ENCODE results near the gene LMO7. TPM values are rescaled to one million over a fixed set of nuclear protein-coding genes. Genes with fewer than 3 reads are reported as not detected.

The LMO7 gene
- total RNA-seq, 1 experiment from 2014 or later = 11.8 TPM

DNA sequence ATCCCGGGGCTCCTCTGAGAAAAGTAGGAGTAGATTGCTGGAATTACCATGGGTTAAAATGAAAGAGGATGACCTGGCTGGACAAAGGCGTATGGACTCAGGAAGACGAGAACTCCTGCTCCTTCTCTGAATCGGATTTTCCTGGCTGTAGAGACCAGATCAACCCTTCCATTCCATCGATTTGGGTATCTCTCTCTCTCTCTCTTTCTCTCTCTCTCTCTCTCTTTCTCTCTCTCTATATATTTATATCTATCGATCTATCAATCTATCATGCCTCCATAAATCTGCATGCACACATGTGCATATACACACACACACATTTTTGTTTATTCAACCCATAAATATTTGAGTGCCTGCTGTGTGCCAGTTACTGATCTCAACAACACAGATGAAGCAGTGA is 234.9 kb downstream of the LMO7 start:
- Histone ChIP-seq H3K27me3 (ENCODE audit: control insufficient read depth, insufficient read depth, low read length) (no peaks in the 10 kb centered on the region), H3K4me1 (ENCODE audit: control insufficient read depth, insufficient read depth, low read length) (peaks cover under 1% of the 10 kb centered on the region; the same call in 1 of the 2 replicates), H3K9me3 (ENCODE audit: control insufficient read depth, insufficient read depth, low read depth, low read length) (no peaks in the 10 kb centered on the region), H3K27ac (ENCODE audit: low read length) (no peak overlapping the region), H3K4me3 (ENCODE audit: low read depth in 2 of 2, low read length in 2 of 2) (peak overlapping the region; percentile 44 to 65), H3K36me3 (ENCODE audit: control insufficient read depth, insufficient read depth, low read length) (no peaks in the 10 kb centered on the region)
- intact Hi-C loops (cut with micrococcal nuclease; ENCODE audit: unreplicated experiment) (loop anchor here (2.0 to 5.0 kb wide), 2 partner anchors 176 to 1031 kb away; no protein-coding TSS in a partner anchor), in situ Hi-C loops (cut with HindIII; ENCODE audit: low pct_unique_long_range_greater_than_20kb, low sequenced_read_pairs) (no loop called here)
- POLR2A ChIA-PET = no interaction called here
- no TSS peak for BruUV-seq (replicated peaks)
- TF ChIP-seq TCF7L2 (IDR thresholded peaks at IDR 0.05; ENCODE audit: low read depth, low read length) (no peak), POLR2AphosphoS5 (IDR thresholded peaks at IDR 0.05; ENCODE audit: low read depth, low read length) (no peak), SIN3A (IDR thresholded peaks at IDR 0.05; ENCODE audit: borderline replicate concordance, insufficient read depth, low read depth, low read length) (no peak)
- TF ChIP-seq, protein P1, sequence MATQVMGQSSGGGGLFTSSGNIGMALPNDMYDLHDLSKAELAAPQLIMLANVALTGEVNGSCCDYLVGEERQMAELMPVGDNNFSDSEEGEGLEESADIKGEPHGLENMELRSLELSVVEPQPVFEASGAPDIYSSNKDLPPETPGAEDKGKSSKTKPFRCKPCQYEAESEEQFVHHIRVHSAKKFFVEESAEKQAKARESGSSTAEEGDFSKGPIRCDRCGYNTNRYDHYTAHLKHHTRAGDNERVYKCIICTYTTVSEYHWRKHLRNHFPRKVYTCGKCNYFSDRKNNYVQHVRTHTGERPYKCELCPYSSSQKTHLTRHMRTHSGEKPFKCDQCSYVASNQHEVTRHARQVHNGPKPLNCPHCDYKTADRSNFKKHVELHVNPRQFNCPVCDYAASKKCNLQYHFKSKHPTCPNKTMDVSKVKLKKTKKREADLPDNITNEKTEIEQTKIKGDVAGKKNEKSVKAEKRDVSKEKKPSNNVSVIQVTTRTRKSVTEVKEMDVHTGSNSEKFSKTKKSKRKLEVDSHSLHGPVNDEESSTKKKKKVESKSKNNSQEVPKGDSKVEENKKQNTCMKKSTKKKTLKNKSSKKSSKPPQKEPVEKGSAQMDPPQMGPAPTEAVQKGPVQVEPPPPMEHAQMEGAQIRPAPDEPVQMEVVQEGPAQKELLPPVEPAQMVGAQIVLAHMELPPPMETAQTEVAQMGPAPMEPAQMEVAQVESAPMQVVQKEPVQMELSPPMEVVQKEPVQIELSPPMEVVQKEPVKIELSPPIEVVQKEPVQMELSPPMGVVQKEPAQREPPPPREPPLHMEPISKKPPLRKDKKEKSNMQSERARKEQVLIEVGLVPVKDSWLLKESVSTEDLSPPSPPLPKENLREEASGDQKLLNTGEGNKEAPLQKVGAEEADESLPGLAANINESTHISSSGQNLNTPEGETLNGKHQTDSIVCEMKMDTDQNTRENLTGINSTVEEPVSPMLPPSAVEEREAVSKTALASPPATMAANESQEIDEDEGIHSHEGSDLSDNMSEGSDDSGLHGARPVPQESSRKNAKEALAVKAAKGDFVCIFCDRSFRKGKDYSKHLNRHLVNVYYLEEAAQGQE (IDR thresholded peaks at IDR 0.05; ENCODE audit: insufficient read depth in 1 of 2, low read depth in 2 of 2, low read length in 1 of 2) = no peak
- TF ChIP-seq, protein P2, sequence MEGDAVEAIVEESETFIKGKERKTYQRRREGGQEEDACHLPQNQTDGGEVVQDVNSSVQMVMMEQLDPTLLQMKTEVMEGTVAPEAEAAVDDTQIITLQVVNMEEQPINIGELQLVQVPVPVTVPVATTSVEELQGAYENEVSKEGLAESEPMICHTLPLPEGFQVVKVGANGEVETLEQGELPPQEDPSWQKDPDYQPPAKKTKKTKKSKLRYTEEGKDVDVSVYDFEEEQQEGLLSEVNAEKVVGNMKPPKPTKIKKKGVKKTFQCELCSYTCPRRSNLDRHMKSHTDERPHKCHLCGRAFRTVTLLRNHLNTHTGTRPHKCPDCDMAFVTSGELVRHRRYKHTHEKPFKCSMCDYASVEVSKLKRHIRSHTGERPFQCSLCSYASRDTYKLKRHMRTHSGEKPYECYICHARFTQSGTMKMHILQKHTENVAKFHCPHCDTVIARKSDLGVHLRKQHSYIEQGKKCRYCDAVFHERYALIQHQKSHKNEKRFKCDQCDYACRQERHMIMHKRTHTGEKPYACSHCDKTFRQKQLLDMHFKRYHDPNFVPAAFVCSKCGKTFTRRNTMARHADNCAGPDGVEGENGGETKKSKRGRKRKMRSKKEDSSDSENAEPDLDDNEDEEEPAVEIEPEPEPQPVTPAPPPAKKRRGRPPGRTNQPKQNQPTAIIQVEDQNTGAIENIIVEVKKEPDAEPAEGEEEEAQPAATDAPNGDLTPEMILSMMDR (IDR thresholded peaks at IDR 0.05) = no peak
- no peak for DNase-seq (ENCODE audit: low read depth, low spot score)
- 0 out of 2 replicates have a peak, but pooled peaks have one; percentile 53 for ATAC-seq
- CTCF ChIA-PET = interaction anchor here (1.5 kb wide), 1 partner anchor 175 kb away, joined by 4 read pairs; no protein-coding TSS in a partner anchor

DNA sequence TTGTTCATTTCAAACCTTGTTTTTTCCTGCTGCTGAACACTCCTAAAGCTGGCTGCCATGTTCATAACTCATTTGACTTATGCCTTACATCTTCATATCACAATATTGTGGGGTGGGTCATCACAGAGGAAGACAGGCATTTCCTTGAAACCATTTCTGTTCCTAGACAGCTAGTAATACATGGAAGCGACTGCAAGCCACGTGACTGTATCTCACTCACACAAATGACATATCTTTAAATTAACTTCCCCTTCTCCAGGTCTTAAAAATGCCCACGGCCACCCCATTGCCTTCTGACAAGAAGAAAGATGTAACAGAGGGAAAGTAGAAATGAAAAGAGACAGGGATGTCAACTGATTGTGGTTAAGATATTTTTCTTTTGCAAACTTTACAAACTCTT is 236.8 kb downstream of the LMO7 start:
- BruUV-seq (replicated peaks) = no TSS peak
- H3K36me3 ChIP-seq (ENCODE audit: control insufficient read depth, insufficient read depth, low read length) = no peaks in the 10 kb centered on the region
- ChIA-PET POLR2A (interaction anchor here (0.5 kb wide), 1 partner anchor 850 kb away, joined by 3 read pairs; no protein-coding TSS in a partner anchor), CTCF (no interaction called here)
- H3K27me3 ChIP-seq (ENCODE audit: control insufficient read depth, insufficient read depth, low read length) = no peaks in the 10 kb centered on the region
- H3K4me1 ChIP-seq (ENCODE audit: control insufficient read depth, insufficient read depth, low read length) = peaks cover 5% of the 10 kb centered on the region; the same call in 1 of the 2 replicates
- intact Hi-C loops (cut with micrococcal nuclease; ENCODE audit: unreplicated experiment) (loop anchor here (5.0 kb wide), 1 partner anchor 1029 kb away; no protein-coding TSS in a partner anchor), in situ Hi-C loops (cut with HindIII; ENCODE audit: low pct_unique_long_range_greater_than_20kb, low sequenced_read_pairs) (no loop called here)
- H3K27ac ChIP-seq (ENCODE audit: low read length) = no peak overlapping the region
- ATAC-seq (no peak), DNase-seq (ENCODE audit: low read depth, low spot score) (no peak)
- no peak overlapping the region for H3K4me3 ChIP-seq (ENCODE audit: low read depth in 2 of 2, low read length in 2 of 2)
- no peak for TF ChIP-seq POLR2AphosphoS5 (IDR thresholded peaks at IDR 0.05; ENCODE audit: low read depth, low read length)
- TF ChIP-seq SIN3A (IDR thresholded peaks at IDR 0.05; ENCODE audit: borderline replicate concordance, insufficient read depth, low read depth, low read length) = no peak
- TF ChIP-seq, protein P2 (IDR thresholded peaks at IDR 0.05) = no peak
- TF ChIP-seq, protein P1 (IDR thresholded peaks at IDR 0.05; ENCODE audit: insufficient read depth in 1 of 2, low read depth in 2 of 2, low read length in 1 of 2) = no peak
- TF ChIP-seq TCF7L2 (IDR thresholded peaks at IDR 0.05; ENCODE audit: low read depth, low read length) = no peak
- H3K9me3 ChIP-seq (ENCODE audit: control insufficient read depth, insufficient read depth, low read depth, low read length) = no peaks in the 10 kb centered on the region

Measured in Panc1 (cell line).